Stimulated activated CD8-positive, alpha-beta memory T cell treated with anti-CD3 and anti-CD28 coated beads, Interleukin-7, amount 100 ng/mL, for 24 hours (primary cell): ENCODE data around the gene TNPO3.
A peak's percentile ranks its signal among the peaks of the same experiment; 100 is the strongest.

Experiments
- DNase-seq: peaks from one replicate; pipeline ENCODE4 v3.0.0-alpha.2; 2020; ENCODE audit warnings: low read depth

TNPO3 gene

GRCh38 chr7:129054438-129055293 lies at the start of gene TNPO3:
Gene TNPO3 (minus strand): TSS chr7:129055111. CDS start chr7:129054770, 341 bp downstream.
- DNase-seq, result peak; percentile 90

GRCh38 chr7:129103561-129104324 lies 48.8 kb upstream of the TNPO3 start:
- DNase-seq, result no peak

DNA sequence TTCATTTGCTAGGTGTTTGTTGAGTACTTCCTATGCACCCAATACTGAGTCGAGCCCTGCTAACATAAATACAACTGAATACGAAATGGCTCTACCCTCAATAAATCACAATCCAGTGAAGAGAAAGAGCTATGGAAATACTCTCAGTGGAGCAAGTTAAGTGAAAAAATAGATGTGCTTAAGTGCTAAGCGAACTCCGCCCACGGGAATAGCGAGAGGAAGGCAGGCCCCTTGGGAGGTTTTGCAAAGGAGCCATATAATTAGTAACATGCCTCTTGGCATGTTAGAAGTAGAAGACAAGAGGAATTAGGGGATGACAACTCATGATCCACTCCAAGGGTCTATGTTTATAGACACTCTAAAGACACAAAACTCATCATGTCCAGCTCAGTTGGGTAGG lies 46.8 kb upstream of the TNPO3 start:
- no peak for DNase-seq

GRCh38 chr7:129100827-129101166 lies 45.9 kb upstream of the TNPO3 start:
- DNase-seq, result no peak

DNA sequence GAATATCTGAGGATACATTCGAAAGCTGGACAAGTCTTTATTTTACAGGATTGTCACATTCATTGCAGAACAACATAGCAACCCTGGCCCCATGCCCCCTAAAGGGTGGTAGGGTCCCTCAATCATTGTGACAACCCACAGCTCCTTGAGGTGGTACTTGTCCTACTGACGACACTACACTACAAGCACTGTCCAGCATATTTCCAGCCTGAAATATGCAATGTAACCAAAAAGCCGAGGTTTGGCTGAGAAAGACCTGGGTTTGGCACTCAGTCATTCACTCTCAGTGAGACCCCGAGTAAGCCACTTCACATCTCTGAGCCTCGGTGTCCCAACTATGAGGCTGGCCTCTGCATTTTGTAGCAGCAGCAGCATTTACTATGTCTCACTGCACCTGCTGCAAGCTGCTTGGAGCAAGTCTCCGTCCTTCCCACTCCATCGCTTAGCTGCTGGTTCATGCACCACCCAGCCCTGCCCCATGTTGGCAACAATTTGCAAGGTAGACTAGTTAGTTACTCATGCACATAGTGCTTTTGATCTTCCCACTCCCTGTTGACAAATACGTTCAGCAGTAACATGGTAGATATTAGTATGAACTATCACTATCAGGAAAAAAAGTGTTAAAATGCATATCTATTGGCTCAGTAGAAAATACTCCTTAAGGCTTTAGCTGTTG lies 43.6 kb upstream of the TNPO3 start:
- no peak for DNase-seq

DNA sequence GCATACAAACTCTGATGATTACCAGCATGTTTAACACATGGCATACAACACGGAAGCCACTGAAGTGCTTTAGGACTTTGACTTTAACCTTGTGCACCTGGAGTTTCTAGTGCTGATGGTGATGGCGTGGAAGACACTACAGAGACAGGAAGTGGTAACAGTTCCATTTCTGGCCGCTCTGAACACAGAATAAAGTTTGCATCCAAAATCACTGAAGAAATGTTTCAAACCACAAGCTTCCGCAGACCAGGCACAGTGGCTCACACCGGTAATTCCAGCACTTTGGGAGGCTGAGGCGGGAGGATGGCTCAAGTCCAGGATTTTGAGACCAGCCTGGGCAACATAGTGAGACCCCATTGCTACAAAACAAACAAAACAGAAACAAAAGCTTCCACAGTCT lies 40.3 kb upstream of the TNPO3 start:
- no peak for DNase-seq

DNA sequence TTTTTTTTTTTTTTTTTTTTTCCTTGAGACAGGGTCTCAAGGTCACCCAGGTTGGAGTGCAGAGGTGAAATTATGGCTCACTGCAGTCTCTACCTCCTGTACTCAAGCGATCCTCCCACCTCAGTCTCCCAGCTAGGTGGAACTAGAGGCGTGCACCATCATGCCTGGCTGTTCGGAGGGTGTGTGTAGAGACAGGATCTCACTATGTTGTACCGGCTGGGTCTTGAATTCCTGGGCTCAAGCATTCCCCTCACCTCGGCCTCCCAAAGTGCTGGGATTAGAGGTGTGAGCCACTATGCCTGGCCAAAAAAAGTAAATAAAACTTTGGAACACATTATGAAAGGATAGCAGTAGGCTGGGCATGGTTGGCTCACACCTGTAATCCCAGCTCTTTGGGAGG lies 39.6 kb upstream of the TNPO3 start:
- DNase-seq, result no peak

- DNase-seq, result no peak
Measured at GRCh38 chr7:129093867-129094456, 39.1 kb upstream of the TNPO3 start.

GRCh38 chr7:129091484-129092002 lies 36.6 kb upstream of the TNPO3 start:
- DNase-seq, result peak; percentile 85

- no peak for DNase-seq
Measured at GRCh38 chr7:129090300-129090907, 35.5 kb upstream of the TNPO3 start.

DNA sequence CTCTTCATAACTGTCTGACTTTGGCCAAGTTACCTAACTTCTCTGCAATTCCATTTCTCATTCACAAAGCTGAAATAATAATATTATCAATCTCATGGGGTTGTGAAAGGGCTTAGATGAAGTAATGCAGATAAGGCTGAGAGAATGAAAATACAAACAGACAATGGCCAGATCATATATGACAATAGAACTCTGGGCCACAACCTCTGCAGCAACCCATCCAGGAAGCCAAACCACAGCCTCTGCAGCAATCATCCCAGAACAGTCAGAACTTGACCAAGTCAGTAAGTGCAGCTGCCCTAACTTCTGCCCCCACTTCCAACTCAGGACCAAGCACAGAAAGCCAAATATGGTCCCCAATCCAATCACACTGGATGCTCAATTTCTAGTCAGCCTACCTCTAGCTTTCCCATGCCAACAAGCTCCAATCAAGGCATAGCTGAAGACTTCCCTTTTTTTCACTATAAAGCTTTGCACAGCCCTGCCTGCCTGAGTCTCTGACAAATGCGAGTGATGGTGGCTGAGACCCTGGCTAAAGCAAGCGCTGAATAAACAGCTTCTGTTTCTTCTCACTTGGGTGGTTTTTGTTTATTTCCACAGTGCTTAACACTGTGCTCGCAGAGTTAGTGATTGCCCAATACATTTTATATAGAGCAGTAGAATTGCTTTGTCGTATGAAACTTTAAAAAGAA lies 34.8 kb upstream of the TNPO3 start:
- no peak for DNase-seq

DNA sequence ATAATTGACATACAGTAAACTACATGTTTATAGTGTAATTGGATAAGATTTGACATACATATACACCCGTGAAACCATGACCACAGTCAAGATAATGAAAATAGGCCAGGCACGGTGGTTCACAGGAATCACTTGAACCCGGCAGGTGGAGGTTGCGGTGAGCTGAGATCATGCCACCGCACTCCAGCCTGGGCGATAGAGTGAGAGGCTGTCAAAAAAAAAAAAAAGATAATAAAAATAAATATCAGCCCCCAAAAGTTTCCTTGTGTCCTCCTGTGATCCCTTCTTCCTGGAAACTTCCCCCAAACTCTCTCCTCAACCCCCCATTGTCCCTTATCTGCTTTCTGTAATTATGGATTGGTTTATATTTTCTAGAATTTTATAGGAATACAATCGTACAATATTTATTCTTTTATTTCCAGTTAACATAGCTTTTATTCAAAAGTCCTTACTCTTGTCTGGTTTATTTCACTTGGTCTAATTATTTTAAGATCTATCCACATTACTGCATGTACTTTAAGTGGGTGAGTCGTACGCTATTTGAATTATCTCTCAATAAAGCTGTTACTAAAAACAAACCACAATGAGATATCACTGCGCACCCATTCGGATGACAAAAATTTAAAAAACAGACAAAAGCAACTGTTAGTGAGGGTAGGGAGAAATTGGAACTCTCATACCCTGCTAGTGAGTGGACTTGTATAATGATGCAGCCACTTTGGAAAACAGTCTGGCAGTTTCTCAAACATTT lies 30.1 kb upstream of the TNPO3 start:
- DNase-seq, result no peak

DNA sequence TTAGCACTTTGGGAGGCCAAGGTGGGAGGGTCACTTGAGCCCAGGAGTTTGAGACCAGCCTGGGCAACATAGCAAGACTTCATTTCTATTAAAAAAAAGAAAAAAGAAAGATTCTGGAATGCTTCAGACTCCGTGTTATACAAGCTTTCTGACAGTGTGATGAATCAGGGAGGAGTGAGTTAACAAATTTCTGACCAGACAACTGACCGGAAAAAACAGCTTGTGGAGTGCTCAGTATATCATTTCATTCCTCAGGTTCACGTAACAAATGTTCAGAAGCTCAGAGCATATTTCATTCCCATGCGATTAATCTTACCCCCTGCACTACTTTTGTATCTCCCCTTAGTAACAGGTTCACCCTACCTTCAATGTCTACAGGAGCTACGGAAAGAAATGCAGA lies 28.6 kb upstream of the TNPO3 start:
- DNase-seq, result no peak

DNA sequence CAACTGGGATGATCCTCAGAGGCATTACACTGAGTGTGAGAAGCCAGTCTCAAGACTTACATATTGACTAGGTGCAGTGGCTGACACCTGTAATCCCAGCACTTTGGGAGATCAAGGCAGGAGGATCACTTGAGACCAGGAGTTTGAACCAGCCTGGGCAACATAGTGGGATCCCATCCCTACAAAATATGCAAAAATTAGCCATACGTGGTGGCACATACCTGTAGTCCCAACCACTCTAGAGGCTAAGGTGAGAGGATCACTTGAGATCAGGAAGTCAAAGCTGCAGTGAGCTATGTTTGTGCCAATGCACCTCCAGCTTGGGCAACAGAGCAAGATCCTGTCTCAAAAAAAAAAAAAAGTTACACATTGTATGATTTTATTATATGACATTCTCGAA lies 23.5 kb upstream of the TNPO3 start:
- DNase-seq, result no peak

- no peak for DNase-seq
Measured at GRCh38 chr7:129076886-129077285, 22.0 kb upstream of the TNPO3 start.

GRCh38 chr7:129074994-129075393 lies 20.1 kb upstream of the TNPO3 start:
- DNase-seq, result no peak

- no peak for DNase-seq
Measured at GRCh38 chr7:129074361-129074871, 19.5 kb upstream of the TNPO3 start.

GRCh38 chr7:129073738-129074137 lies 18.8 kb upstream of the TNPO3 start:
- no peak for DNase-seq

GRCh38 chr7:129073204-129073603 lies 18.3 kb upstream of the TNPO3 start:
- DNase-seq, result no peak

DNA sequence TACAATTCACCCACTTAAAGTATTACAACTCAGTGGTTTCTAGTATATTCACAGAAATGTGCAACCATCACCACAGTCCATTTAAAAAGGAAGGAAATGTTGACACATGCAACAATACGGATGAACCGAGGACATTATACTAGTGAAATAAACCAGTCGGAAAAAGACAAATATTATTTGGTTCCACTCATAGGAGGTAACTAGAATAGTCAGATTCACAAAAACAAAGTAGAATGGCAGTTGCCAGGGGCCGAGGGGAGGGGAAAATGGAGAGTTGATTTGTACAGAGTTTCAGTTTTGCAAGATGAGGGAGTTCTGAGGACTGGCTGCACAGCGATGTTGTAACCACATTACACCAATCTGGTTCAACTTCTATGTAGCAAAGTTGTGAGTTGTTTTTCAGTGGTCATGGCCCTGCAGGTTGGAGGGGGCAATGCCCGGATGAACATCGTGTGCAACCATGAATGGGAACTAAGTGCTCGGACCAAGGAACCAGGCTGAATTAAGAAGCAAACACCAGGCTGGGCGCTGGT lies 17.6 kb upstream of the TNPO3 start:
- no peak for DNase-seq
